Amniotic epithelial cell (primary cell): Measurements from ENCODE around the gene MPZL3.
"Not testable (repeated sequence)": the region's sequence is repeated elsewhere in the genome, so short reads cannot be mapped to it uniquely, and the experiment has no call there.

Experiments used
- DNase-seq: peaks from one replicate; pipeline ENCODE4 v3.0.0-alpha.2; 2010; ENCODE audit warnings: low read depth

Gene MPZL3

GRCh38 chr11:118212781-118213191 lies 39.4 kb downstream of the MPZL3 start:
- DNase-seq: no peak

DNA sequence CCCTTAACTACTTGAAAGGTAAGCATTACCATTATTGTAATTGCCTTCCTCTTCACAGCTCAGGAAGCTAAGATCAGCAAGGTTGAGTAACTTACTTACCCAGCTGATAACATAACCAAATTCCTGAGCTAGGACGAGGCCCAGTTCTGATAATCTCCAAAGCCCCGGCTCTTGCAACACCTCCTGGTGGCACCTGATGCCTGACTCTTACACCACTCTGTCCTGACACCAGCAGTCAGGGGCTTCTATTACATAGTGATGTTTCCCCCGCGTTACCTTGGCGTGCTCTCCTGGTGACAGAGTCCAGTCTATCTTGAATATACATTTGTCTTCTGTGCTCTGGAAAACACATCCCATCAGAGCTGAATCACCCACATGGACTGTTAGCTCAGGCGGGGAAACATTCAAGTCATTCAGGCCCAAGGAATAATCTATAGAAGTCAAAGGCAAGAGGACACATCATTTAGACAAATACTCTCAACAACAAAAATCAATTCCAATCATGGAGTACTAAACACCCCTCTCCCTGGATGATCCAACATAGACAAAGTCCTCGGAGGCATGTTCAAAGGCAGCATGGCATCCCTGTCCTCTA lies 39.9 kb downstream of the MPZL3 start:
- peak; percentile 65 for DNase-seq

DNA sequence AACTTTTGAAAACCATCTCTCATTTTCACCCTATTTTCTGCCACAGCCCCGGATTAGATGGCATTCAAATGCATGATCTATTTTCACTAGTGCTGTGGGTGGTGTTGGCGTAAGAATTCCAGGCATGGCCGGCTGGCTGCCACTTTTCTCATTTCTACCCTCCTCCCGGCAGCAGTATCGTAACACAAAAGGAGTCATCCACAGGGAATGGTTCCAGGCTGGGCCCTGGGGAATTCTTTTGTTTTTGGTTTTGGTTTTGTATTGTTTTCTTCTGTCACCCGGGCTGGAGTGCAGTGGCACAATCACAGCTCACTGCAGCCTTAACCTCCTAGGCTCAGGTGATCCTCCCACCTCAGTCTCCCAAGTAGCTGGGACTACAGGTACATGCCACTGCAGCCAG lies 41.2 kb downstream of the MPZL3 start:
- no peak for DNase-seq

- no peak for DNase-seq
Observed at GRCh38 chr11:118210323-118210722, 41.8 kb downstream of the MPZL3 start.

GRCh38 chr11:118209033-118209432 lies 43.1 kb downstream of the MPZL3 start:
- DNase-seq: no peak

- no peak for DNase-seq
Observed at GRCh38 chr11:118207079-118207478, 45.1 kb downstream of the MPZL3 start.

DNA sequence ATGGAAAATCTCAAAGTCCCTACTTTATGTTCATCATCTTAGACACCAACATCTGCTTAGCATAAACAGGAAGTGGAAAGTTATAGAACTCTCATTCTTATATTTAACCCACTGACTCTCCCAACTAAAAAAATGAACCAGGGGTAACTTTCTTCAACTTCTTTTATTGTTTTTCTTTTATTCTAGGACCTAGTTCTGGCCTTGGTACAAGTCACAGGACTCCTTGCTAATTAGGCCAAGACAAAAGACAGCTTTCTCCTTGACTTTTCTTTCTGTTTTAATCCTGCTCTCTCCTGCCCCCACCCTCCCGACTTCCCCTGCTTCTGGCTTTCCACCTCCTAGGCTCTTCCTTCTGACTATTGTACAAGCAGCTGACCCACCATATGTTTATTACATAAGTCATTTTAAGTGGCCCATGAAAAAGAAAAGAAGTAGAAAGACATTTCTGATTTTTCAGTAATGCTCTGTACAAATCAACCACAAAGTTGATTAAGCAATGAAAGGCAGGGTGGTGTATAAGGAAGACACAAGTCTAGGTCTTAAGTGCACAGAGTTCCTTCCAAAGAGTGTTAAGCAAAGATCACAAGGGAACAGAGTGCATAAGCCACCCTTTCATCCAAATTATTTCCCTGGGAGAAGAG lies 45.7 kb downstream of the MPZL3 start:
- DNase-seq: no peak

DNA sequence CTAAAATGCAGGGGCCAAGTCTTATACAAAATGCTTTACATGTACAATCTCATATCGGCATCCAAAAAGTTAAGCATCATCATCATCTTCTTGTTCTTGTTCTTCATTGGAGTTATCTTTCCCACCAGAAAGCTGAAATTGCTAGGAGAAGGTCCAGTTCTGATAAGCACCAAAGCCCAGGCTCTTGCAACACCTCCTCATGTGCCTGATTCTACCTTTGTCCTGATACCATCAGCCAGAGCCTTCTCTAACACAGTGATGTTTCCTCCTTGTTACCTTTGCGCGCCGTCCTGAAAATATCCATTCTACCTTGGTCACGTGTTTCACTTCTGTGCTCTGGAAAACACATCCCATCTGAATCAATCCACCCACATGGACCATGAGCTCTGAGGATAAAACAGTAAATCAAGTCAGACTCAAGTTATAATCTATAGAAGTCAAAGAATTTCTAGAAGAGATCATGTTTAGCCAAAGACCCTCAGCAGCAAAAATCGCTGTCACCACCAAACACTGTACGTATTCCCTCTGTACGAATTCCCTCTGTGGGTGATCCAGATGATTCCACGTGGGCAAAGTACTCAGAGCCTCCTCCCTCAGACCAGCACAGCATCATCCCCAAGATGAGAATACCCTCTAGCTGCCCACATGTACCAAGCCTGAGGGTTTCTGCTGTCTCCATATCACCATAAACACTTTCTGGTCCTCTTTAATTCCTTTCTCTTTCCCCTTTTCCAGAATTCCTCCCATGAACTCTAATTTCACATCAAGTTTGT lies 46.4 kb downstream of the MPZL3 start:
- no peak for DNase-seq

GRCh38 chr11:118202599-118203422 lies 49.4 kb downstream of the MPZL3 start:
- no peak for DNase-seq

DNA sequence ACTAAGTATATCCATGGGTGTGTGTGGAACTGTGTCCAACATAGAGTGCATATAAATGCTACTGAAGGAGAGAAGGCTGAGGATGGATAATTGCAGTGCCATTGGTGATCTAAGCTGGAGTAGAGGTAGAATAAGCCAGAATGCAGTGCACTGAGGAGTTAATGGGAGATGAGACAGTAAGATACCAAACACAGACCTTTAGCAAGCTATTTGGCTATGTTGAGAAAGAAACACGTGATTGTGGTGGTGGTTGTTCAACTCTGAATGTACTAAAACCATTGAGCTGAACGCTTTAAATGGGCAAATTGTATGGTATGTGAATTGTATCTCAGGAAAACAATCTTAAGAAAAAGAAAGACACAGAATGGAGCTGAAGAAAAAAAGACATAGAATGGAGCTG lies 50.2 kb downstream of the MPZL3 start:
- DNase-seq: no peak

DNA sequence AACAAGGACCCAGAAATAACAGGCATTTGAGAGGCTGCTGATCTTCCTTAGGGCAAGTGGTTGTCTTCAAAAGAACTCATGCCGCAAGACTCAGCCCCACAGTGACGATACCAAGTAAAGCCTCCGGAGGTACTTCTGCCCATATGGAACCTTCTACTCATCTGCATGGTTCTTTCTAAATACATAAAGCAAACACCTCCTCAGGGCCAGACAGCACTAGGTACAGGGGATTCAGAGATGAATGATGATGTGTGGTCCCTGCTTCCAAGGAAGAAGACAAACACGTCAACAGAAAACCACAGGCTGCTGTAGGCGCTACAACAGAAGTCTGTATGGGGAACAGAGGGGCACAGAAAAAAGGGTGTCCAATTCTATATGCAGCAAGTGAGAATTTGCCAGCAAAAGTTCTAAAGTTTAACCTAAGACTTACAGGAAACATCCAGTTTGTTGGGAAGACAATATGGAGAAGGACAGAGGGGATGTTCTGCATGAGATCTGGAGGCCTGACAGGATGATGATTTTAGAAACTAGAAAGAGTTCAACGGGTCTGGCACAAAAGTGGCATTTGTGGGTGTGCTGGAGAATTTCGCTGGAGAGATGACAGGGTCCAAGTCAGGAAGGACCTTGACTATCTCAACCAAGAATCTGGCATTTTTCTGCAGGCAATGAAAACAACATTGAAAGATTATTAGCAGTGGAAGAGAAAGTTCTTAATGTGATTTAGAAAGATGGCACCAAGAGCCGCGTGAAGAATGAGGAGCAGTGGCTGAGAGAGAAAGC lies 51.1 kb downstream of the MPZL3 start:
- no peak for DNase-seq

DNA sequence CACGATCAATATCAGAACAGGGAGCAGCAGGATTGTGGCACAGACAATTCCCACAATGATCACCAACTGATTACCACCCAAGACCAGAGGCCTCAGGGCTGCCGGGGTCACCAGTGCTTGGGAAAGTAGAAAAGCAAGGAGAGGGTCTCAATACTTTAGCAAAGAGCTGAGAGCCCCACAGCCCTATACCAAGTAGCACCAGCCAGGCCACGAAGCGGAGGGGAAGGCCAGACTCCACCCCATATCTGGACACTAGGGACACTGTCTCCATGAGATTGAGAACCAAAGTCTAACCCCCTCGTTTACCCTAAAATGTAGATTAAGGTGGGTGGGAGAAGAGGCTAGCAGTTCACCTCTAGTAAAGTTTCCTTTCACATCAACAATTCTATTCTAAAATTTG lies 51.7 kb downstream of the MPZL3 start:
- DNase-seq: no peak

DNA sequence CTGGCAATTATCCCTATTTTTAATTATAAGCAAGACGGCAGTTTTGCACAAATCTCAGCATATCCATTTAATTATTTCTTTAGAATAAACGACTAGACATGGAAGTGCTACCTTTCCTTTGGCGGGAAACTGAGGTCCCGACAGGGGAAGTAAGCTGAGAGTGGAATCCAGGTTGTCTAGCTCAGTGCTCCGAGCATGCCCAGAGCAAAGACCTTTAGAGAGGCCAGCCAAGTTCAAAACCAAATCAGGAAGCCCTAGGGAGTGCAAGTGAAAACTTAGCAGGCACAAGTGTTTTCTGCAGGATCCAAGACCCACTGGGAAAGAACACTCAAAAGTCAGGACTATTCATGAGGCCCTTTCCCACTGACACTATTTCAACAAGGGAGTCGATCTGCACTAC lies 53.0 kb downstream of the MPZL3 start:
- no peak for DNase-seq

DNA sequence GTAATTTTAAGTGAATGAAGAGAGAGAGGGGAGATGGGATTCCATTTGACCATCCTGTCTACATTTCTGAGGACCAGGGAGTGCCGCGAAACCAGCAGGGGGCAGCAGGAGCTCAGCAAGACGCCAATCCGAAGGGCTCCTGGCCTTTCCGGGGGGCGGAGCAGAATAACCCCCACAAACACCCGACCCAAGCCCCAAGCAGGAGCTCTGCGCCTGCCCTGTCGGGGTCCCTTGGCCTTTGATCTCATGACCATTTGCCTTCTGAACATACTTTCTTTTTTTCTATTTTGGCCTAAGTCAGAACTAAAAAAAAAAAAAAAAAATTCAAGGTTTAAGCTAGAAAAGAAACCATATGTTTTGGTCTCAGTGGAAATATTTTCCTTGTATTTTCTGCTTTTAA lies 53.8 kb downstream of the MPZL3 start:
- peak; percentile 29 for DNase-seq

DNA sequence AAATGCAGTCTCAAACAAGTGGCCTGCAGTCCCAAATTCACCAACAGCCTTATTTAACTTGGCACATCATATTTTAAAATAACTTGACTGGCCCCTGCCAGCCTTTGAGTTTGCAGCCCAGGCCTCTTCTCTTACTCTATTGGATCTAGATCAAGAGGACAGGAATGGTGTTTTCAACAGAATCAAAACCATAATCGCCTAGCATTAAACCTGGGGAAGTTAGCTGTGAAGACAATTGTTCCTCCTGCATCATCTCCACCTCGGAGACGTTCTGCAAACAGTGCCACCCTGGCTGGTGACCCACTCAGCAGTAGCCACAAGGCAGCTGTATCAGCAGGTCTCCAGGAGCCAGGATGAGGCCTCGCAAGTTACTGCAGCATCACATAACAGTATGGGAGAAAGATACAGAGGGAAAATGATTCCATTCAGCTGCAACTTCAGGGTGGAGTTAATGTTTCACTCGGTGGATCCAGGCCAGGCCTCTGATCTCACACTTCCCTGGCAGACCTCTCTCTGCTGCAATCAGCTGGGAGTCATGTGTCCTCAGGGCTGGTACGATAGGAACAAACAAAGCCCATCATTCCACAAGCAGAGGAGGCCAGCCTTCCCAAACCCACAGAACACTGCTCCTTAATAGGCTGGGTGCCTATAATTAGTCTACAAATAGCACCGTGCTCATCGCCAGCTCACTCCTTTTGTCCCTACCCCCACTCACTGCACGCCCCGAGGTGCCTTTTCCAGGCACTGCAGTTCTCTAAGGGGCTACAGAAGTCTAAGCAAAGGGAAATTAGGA lies 57.1 kb downstream of the MPZL3 start:
- peak; percentile 59 for DNase-seq

- no peak for DNase-seq
Observed at GRCh38 chr11:118193910-118194566, 58.1 kb downstream of the MPZL3 start.

GRCh38 chr11:118192817-118193216 lies 59.3 kb downstream of the MPZL3 start:
- DNase-seq: not testable (repeated sequence)

GRCh38 chr11:118190942-118191506 lies 61.1 kb downstream of the MPZL3 start:
- not testable (repeated sequence) for DNase-seq

DNA sequence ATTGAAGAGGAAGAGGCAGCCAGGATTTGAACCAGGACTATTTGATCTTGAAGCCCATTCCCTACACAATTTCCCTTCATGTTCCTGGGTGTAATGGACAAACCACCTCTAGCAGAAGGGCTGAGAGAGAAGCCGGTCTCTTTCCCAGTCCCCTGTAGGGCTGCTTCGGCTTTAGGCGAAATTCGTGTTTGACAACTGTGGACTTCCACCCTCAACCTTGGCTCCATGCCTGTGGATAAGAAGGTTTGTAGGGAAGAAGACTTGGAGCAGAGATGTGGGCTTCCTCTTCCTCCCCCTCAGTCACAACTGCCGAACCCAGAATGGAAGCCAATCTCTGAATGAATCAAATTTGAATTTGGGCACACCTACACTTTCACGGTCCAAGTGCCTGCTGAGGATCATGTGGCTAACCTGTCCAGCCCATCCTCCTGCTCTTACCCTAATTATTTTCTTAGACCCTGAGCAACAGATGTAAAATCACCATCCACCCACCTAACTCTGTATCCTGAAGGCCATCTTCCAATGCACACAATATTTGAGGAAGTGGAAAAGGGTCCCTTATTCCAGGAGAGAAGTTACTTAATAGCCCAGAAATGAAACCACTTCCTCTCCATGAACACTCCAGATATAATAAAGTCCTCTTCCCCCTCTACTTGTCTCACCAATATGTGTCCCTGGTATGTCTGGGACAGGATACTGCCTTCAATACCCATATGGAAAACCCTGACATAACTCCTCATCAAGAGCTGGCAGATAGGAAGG lies 65.6 kb downstream of the MPZL3 start:
- no peak for DNase-seq
